HG02884 (cell line): Measurements from ENCODE around the gene LILRB3.
A peak's percentile ranks its signal among the peaks of the same experiment; 100 is the strongest.
"Not testable (repeated sequence)": the region's sequence is repeated elsewhere in the genome, so short reads cannot be mapped to it uniquely, and the experiment has no call there.

ENCODE experiments used
- ATAC-seq: cut with Tn5 transposase; IDR thresholded peaks from one replicate; pipeline ENCODE4 v1.9.1; 2021; ENCODE audit warnings: mild to moderate bottlenecking, moderate library complexity; ENCODE audit not compliant: unreplicated experiment

LILRB3 gene

DNA sequence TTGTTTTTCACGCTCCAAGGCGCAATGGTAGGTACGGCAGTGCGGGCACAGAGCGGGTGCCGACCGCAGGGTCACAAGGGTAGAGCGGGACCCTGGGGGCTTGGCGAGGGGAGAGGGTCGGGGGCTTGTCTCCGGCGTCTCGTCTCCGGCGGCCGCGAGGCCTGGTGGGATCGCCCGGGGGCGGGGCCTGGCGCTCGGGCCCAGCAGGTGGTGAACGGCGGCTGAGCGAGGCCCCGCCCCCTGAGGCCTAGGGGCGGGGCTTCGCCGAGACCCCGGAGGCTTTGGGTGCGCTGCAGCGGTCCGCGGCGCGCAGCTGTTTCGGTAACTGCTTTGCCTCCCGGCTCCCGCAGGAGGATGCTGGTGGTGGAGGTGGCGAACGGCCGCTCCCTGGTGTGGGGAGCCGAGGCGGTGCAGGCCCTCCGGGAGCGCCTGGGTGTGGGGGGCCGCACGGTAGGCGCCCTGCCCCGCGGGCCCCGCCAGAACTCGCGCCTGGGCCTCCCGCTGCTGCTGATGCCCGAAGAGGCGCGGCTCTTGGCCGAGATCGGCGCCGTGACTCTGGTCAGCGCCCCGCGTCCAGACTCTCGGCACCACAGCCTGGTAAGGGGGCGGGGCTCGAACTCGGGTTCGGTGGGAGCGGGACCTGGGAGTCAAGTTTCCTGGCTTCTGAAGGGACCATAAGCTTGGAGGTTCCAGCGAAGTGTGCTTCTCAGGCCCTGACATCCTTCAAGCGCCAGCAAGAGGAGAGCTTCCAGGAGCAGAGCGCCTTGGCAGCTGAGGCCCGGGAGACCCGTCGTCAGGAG, 31.6 kb downstream of the LILRB3 start, which contains the start of gene TSEN34:
TSEN34 (plus strand) TSS at position 298 of the 800 bp plus-strand sequence; CDS start at position 355, 57 bp downstream.
- ATAC-seq = peak; percentile 25

DNA sequence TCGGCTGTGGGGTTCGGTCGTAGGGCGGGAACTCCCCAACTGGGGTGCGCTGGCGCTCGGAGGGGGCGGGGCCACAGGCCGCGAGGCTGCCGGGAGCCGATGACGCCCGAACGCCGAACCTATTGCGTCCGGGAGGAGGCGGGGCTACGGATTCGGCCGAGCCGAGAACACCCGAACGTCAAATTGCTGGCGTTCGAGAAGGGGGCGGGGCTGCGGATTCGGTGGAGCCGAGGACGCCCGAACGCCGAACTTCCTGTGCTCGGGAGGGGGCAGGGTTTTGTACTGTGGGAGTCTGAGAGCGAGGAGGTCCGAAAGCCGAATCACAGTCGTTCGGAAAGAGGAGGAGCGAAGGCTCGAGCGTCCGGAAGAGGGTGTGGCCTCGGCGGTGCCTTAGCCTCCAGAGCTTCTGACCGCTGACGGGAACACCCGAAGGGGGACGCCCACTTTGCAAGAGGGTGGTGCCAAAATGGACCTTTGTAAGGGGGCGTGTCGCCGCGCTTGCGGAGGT, 32.2 kb downstream of the LILRB3 start:
- ATAC-seq = peak; percentile 39

DNA sequence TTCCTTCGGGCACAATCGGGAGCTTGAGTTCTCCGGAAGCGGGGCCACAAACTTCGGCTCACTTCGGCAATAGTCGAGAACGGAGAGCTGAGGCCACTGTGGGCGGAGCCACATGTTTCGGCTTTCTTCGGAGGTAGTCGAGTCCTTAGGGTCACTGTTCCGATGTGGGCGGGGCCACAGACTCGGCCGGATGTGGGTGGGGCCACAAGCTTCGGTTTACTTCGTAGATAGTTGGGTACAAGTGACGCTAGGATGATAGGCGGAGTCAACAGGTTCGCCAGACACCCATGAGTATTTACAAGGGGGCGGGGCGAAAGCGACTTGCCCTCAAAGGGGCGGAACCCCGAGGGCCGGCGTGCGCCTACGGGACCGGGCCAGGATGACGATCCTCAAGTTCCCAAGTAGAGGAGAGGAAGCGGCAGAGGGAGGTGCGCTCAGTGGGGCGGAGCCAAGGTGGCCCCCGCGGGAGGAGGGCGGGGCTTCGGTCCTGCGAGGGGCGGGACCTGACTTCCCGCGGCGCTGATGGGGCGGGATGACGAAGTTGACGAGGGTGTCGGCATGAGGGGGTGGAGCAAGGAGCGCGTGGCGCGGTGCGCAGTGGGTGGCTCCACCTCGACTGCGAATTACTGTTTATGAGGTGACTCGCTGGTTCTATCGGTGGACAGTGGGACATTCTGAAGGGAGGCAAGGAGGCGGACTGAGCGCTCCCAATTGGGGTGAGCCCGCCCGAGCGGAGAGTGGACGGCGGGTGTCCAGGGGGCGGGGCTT, 32.9 kb downstream of the LILRB3 start:
- ATAC-seq = peak; percentile 47

DNA sequence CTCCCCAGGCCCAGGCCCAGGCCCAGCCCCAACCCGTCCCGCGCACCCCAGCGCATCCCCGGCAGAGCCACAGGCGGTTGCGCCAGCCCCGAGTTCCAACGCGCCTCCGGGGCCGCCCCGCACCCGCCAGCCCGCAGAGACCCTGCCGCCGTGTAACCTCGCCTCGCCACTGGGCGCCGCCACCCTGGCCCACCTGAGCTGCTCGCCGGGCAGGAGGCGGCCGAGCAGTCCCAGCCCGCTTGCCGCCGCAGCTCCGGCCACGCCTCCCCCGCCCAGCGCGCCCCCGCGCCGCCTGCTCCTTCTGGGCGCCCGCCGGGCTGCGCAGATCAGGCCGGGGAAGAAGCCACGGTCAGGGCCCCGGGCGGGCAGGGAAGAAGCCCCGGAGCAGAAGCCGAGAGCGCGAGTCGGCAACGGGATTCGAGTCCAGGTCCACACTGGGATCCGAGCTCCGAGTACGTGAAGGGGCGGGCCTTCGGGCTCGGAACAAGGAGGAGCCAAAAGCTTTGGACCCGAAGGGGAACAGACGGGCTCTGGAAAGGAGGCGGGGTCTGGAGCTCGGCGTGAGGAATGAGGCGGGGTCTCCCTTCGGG, 33.6 kb downstream of the LILRB3 start, which contains the start of gene MBOAT7:
MBOAT7 (minus strand) TSS at position 436 of the 590 bp plus-strand sequence. CDS start 1,072 bp downstream, outside the sequence.
- ATAC-seq = peak; percentile 14

DNA sequence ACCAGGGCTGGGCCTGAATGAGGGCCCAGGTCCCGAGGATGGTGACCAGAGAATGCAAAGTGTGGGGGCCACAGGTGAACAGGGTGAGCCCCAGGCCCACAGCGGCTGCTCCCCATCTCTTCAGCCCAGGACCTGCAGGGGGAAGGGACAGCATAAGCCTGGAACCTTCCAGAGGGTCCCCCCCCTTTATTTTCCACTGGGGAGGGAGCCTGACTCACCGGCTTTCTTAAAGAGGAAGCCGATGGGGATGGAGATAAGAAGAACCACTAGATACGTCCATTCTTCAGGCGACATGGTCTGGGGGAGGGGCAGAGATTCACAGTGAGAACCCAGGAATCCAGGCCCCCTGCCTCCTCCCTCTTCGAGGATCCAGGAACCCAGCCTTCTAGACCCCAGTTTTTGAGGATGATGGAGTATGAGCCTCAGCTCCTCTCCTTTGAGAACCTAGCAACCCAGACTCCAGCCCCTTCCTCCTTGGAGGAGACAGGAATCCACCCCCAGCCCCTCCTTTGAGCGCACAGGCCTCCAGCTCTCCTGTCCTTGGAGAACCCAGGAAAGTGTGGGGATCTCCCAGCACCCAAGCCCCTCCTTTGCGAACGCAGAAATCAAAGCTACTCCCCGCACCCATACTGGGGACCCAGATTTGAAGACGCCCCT, 34.5 kb downstream of the LILRB3 start:
- ATAC-seq = no peak

DNA sequence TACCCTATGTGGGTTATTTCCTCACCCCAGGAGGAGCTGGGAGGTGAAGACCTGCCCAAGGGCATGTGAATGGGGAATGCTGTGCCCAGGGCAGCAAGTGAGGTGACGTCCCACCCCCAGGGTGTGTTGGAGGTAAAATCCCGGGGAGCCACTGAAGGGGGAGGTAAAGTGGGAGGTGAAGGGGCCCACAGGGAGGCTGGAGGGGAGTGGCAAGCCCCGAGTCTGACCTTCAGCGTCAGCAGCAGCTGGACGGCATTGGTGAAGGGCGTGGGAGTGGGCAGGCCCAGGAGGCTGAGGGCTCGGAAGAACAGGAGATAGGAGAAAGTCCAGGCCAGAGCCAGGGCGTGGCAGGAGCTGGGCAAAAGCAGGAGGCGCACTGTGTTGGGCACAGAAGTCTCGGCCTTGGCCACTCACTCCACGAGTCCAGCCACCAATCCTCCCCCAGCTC, 35.8 kb downstream of the LILRB3 start:
- ATAC-seq = no peak

DNA sequence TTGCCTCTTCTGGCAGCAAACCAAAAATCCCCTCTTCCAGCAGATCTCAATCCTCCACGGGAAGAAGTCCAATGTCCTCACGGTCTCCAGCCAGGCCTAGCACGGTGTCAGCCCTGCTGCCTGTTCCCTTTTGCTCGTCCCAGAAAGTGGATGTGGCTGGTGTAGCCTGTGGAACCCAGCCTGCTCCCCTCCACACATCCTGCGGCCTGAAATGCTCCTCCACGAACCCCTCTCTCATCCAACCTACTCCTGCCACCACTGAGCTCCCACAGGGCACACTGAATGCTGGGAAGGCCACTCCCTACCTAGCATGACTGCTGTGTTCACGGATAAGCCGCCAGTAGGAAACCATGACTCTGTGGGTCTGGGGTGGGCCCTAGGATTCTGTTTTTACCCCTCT, 36.5 kb downstream of the LILRB3 start:
- no peak for ATAC-seq

DNA sequence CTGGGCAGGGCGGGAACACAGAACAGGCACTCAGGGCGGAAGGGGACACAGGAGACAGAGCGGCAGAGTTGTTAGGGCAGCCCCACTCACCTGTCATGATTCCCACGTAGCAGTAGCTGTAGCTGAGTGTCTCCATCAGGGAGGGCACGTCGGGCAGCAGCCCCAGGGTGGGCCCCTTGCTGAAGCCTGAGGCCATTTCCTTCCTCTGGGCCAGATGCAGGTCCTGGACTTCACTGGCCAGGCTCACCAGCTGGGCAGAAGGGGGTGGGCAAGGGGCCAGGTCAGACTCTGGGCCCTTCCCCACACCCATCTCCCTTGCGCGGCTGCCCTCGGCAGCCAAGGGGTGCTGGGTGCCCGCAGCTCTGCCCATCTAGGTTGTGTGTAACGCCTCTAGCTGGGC, 39.4 kb downstream of the LILRB3 start:
- ATAC-seq = no peak

DNA sequence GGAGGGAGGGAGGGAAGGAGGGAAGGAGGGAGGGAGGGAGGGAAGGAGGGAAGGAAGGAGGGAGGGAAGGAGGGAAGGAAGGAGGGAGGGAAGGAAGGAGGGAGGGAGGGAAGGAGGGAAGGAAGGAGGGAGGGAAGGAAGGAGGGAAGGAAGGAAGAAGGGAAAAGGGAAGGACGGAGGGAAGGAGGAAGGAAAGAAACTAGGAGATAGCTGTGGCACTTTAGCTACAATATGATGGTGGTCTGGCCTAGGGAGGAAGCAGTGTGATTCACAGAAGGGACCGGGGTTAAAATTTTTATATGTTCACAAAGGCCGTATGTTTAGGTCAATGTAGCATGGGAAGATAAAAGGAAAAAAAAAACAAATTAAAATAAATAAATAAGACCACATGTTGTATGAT, 40.9 kb downstream of the LILRB3 start:
- ATAC-seq = not testable (repeated sequence)

DNA sequence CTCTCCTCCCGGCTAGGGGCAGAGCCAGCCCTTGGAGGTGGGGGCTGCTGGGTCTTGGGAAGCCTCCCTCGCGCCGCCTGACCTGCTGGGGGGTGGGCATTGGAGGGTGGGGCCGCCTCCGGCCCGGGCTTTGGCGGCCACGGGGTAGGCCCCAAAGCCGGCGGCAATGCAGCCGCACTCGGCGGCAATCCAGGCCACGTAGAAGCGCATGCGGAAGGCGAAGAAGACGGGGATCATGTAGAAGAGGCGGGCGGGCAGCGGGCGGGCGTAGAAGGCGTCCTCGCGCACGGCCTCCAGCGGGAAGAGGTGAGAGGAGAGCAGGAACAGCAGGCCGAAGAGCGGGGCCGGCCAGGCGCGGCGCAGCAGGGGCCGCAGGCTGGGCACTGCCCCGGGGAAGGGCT, 42.1 kb downstream of the LILRB3 start:
- no peak for ATAC-seq

DNA sequence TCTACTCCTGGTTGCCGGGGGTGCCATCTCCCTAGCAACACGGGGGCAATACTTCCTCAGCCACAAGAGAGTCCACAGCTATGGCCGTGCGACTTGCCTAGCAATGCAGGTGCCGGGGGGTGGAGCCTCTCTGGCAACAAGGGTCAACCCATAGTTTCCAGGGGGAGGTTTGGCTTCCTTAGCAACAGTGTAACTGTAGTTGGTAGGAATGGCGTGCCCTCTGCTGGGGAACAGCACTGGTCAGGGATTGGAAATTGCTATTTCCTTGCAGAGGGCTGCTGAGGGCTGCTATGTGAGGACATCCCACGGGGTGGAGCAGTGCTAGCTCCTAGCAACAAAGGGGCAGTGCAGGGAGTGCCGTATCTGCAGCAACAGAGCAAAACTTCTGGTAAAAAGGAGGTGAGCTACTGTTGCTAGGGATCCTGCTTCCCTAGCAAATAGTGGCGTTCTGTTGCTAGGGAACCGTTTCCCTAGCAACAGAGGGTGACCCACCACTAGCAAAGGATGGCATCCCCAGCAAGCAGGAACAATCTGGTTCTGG, 42.8 kb downstream of the LILRB3 start:
- no peak for ATAC-seq

DNA sequence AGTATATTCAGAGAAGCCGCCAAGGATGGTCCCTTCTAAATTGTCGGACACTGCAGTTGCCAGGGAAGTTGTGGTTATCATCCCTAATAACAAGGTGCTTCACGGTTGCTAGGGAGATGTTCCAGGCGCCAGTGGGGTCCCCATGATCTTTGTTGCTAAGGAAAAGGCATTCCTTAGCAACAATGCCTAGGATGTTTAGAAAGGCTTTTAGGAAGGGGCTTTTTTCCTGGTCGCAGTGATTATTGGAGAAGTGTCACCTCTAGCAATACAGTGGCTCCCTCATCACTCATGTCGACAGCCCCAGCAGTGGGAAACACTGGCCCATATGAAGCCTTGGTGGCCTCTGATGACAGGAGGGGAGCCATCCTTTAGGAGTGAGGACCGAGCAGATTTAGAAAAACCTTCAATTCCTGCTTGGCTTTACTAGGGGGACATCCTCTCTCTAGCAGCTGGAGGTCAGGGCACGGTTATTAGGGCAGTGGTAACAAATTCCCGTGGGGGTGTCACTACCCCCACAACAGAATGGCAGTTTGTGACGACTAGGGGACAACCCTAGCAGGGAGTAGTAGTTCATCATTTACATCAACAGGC, 43.5 kb downstream of the LILRB3 start:
- ATAC-seq = no peak

DNA sequence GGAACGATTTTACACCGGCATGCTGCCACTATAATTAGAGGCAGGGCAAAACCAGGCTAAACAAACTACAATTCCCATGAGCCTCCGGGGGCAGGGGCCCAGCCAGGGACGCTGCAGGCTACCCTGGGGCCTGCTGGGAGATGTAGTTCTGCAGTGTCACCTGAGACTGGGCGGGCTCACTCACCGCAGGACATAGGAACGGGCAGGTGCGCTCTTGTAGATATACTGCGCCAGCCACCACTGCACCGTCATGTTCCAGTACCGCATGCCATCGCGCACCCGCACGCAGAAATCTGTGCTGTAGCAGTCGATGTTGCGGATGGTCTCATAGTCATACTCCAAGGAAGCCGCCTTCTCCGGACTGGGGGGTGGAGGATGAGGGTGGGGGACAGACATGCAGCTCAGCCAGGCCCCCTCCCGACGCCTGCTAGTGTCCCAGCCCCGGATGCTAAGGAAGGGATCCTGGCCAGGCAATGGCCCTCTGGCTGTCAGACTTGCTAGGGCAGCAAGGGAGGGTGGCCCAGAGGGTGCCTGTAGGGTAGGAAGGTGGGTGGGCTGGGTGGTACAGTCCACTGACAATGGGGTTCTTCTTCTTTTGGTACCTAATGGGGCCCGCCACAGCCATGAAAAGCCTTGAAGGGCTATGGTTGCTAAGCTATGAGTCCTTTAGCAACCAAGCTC, 44.1 kb downstream of the LILRB3 start:
- no peak for ATAC-seq

DNA sequence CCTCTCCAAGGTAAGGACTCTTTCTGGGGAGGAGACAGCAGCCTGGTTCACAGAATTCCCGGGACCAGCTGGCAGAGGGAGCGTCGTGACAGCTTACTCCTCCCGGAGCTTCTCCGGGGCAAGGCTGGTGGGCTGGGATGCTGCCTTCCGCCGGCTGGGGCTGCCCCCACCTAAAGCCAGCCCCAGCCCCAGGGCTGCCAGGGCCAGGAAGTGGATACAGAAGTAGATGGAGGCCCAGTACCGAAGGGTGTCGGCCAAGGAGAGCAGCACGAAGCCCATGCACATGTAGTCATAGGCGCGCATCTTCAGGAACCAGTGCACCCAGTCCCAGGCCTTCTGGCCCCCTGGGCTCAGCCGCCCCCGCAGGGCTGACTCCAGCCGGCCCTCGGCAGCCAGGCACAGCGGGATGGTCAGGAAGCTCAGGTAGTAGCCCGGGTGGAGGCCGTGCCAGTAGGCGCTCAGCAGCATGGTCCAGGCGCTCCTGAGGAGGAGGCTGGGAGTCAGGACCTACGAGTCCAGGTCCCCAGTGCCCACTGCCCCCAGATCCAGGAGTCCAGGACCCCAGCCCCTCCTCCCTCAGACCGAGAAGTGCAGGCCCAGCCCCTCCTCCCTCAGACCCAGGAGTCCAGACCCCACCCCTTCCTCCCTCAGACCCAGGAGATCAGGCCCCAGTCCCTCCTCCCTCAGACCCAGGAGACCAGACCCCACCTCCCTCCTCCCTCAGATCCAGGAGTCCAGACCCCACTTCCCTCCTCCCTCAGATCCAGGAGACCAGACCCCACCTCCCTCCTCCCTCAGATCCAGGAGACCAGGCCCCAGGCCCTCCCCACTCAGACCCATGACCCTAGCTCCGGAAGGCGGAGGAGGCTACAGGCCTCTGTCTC, 48.6 kb downstream of the LILRB3 start:
- ATAC-seq = no peak

DNA sequence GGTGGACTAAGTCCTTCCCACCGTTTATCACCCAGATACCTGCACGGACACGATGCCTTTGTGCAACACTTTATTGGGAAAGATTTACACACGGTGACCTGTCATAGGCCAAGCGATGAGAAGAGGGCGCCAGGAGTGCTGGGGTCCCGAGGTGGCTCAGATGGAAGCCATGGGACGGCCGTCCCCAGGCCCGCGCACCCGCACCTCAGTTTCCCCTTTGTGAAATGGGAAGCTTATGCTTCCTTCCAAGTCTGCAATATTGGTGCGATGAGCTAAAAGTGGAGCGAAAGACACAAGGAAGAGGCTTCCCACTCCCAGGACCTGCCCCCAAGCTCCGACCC, 49.5 kb downstream of the LILRB3 start:
- no peak for ATAC-seq

DNA sequence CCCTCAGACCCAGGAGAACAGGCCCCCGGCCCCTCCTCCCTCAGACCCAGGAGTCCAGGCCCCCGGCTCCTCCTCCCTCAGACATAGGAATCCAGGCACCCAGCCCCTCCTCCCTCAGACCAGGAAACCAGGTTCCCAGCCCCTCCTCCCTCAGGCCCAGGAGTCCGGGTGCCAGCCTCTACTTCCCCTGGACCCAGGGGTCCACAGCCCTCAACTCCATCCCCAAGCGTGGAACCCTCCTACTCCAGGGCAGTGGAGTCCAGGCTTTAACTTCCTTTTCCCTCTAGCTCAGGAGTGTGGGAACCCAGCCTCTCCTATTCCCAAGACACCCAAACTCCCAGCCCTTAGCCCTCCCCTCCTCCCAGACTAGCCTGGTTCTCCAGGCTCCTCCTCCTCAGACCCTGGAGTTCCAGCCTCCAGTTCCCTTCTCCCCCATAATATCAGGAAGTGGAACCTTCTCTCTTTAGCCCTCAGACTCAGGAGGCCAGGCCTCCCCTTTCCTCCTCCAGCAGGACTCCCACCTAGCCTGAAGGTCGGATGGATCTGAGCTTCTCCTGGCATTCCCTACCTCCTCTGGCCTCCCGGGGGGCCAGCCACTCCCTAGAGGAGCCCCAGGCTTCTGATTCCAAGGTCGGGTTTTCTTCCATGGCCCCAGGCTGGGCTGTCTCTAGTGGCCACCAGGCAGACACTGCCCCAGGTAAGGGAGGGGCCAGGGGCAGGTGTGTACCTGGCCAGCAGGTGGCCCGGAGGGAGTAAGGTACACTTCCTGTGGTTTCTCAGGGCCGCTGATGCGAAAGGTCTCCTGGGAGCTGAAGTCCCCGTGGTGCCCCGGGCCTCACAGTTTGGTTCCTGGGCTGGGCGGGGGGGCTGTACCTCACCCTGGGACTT, 50.1 kb downstream of the LILRB3 start, which contains the start of gene TMC4:
TMC4 (minus strand) TSS at position 690 of the 888 bp plus-strand sequence; CDS start at position 647, 43 bp downstream.
- ATAC-seq = no peak

DNA sequence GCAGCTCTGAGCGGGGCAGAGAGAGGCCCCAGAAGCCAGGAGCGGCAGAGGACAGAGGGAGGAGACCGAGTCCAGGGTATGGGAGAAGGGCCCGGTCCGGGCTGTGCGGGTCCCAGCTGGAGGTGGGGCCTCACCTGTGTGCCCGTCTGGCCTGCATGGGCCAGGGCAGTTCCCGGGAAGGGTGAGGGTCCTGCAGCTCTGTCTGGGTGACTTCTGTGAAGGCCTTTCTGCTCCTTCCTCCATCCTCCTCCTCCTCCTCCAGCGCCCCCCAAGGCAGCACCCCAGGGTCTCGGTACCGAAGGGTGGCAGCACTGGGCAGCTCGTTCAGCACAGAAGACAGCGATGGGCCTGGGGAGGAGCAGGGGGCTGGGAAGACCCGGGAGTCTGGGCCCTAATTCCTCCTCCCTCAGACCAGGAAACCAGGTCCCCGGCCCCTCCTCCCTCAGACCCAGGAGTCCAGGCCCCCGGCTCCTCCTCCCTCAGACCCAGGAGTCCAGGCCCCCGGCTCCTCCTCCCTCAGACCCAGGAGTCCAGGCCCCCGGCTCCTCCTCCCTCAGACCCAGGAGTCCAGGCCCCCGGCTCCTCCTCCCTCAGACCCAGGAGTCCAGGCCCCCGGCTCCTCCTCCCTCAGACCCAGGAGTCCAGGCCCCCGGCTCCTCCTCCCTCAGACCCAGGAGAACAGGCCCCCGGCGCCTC, 50.9 kb downstream of the LILRB3 start:
- not testable (repeated sequence) for ATAC-seq
